Stimulated activated CD4-positive, alpha-beta T cell treated with anti-CD3 and anti-CD28 coated beads, TNF-alpha, amount 100 ng/mL, for 1 hour (primary cell): Measurements from ENCODE around the gene HIGD1C.
"Not testable (repeated sequence)": the region's sequence is repeated elsewhere in the genome, so short reads cannot be mapped to it uniquely, and the experiment has no call there.

ENCODE experiments used
- DNase-seq, 3 donors: peaks; one replicate each; pipeline ENCODE4 v3.0.0-alpha.2; 2020; ENCODE audit warnings: low read depth in 3 of 3, low spot score in 1 of 3

HIGD1C gene

DNA sequence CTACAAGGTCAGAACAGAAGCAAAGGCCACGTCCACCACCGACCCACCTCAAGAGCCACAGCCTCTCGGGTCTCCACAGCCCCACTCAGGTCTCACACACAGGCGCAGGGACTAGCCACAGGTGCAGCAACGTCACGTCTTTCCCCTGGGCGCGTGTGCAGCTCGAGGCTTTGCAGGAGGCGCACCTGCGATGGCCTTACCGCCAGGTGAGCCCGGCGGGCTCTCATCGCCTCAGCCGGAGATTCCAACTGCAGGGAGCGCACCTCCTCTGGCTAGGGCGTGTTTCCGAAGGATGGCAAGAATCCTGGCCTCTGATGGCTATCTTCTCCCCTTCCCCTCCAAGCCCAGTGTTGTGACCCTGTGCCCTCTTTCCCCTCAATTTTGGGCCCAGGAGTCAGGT lies at the start of gene HIGD1C:
HIGD1C (plus strand) TSS at position 35 of the 400 bp plus-strand sequence. CDS start 1,455 bp downstream, outside the sequence.
- no peak for DNase-seq

DNA sequence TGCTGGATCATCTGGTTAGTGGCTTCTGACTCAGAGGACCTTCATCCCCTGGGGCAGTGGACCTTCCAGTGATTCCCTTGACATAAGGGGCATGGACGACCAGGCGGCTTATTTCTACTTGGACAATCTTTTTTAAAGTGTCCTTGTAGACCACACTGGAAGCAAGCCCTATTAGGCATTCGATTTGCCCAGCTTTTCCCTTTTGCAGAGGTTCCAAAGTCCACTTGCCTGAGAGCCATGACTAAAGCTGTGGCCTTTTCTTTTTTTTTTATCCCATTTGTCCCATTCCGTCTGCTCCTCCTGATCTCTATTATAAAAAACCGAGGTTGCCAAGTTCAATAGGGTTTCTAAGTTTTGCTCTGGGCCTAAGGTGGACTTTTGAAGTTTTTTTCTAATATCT lies 43.9 kb upstream of the HIGD1C start:
- DNase-seq, result not testable (repeated sequence)

DNA sequence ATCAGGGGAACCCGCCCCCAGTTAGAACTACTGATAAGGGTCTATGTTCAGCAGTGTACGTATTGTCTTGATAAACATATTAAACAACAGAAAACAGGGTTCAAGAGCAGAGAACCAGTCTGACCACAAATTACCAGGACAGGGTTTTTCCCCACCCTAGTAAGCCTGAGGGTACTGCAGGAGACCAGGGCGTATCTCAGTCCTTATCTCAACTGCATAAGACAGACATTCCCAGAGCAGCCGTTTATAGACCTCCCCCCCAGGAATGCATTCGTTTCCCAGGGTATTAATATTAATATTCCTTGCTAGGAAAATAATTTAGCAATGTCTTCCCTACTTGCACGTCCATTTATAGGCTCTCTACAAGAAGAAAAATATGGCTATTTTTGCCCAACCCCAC lies 40.0 kb upstream of the HIGD1C start:
- not testable (repeated sequence) for DNase-seq

DNA sequence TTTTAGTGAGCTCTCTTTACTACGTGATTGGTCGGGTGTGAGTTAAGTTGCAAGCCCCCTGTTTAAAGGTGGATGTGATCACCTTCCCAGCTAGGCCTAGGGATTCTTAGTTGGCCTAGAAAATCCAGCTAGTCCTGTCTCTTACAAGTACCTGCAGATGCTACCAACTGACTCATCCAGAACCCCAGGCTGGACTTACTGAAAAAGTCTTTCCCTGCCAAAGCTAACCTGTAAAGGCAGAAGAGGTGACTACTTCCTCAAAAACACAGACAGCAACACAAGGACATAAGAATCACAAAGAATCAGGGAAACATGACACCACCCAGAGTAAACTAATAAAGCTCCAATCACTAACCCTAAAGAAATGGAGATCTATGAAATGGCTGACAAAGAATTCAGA lies 39.1 kb upstream of the HIGD1C start:
- DNase-seq, result no peak

DNA sequence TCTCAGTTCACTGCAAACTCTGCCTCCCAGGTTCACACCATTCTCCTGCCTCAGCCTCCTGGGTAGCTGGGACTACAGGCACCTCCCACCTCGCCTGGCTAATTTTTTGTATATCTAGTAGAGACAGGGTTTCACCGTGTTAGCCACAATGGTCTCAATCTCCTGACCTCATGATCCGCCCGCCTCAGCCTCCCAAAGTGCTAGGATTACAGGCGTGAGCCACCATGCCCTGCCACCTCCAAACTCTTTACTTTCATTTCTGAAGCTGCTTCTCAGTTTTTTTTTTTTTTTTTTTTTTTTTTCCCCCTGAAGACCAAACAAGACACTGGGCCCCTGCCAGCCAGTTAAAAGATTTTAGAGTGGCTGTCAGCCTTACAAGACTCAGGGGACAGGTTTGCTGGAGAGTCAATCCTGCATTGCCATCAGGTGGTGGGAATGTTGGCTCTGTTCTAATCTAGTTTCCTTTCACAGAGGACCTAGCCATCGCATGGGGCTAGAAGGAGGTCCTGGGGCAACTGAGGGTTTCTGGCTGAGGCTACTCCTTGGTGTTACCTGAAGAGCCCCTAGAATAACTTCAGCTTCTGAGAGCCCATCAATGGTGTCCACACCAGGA lies 37.4 kb upstream of the HIGD1C start:
- DNase-seq, result no peak

DNA sequence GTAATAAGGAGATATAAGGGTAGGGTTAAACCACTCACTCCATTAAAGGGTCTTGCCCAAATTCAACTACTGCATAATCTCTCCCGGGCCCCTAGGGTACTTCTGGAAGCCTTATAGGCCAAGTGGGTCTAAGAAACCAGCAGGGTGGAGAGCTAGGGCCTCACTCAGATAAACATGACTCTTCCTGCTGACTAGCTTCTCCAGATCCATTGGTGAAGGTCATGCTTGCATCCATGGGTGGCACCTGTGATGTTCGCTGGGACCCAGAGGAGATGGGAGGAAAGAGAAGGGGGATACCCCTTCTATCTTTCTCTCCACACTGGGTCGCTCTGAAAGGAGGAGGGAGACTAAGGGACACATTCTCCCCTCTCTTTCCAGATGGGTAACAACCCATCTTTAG lies 36.1 kb upstream of the HIGD1C start:
- DNase-seq, result no peak

DNA sequence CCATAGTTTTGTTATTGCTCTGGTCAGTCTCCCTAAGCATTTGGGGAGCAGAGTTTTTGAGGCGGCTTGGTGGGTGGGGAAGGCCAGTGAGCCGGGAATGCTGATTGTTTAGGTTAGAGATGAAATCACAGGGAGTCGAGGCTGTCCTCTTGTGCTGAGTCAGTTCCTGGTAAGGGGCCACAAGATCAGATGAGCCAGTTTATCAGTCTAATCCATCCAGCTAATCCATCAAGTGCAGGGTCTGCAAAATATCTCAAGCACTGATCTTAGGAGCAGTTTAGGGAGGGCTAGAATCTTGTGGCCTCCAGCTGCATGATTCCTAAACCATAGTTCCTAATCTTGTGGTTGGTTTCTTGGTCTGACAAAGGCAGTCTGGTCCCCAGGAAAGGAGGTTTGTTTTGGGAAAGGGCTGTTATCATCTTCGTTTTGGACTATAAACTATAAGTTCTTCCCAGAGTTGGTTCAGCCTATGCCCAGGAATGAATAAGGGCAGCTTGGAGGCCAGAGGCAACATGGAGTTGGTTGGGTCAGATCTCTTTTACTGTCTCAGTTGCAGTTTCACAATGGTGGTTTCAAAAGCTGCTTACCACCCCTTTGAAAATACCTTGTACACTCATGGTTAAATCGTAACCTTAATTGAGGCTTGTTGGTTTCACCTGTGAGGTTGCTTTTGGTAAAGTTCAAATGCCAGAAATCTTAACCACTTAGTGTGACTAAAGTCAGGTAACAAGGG lies 33.6 kb upstream of the HIGD1C start:
- DNase-seq, result no peak

DNA sequence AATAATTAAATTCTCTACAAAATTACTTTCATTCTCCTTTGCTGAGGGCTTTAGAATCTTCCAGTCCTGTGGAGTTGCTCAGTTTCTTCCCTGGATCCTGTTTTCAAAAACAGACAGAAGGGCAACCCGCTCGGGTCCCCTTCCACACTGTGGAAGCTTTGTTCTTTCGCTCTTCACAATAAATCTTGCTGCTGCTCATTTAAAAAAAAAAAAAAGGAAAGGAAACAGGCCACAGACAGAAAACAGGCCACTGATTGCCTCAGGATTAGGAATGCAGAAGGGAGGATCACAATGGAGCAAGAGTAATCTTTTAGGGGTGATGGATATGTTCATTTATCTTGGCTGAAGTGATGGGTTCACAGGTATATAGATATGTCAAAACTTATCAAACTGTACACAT lies 29.5 kb upstream of the HIGD1C start:
- no peak for DNase-seq

DNA sequence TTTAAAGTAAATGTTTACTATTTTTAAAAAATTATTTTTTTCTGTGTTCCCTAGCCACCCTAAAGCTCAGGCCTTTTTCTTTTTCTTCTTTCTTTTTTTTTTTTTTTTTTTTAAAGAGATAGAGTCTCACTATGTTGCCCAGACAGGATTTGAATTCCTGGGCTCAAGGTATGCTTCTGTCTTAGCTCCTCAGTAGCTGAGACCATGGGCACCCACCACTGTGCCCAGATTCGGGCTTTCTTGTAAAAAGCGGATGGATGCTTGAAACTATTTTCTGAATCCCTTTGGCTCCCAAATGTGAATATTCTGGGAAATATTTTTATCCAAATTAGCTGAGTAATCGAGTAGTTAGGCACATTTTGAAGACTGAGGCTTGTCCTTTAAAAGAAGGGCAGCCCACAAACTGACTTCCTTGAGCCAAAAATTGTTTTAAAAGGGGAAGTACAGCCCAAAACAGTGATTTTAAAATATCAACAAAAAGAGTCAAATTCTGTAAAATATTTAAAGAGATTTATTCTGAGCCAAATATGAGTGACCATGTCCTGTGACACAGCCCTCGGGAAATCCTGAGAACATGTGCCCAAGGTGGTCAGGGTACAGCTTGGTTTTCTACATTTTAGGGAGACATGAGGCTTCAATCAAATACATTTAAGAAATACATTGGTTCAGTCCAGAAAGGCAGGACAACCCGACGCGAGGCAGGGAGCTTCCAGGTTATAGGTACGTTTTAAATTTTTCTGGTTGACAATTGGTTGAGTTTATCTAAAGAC lies 28.8 kb upstream of the HIGD1C start:
- no peak for DNase-seq

DNA sequence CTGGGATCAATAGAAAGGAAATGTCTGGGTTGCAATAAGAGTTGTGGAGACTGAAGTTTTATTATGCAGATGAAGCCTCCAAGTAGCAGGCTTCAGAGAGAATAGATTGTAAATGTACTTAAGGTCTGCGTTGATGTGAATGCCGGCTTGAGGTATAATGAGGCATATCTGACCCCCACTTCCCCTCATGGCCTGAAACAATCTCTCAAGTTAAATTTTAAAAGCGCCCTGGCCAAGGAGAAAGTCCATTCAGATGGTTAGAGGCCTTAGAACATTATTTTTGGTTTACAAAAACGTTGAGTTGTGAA lies 28.3 kb upstream of the HIGD1C start:
- DNase-seq, result no peak

DNA sequence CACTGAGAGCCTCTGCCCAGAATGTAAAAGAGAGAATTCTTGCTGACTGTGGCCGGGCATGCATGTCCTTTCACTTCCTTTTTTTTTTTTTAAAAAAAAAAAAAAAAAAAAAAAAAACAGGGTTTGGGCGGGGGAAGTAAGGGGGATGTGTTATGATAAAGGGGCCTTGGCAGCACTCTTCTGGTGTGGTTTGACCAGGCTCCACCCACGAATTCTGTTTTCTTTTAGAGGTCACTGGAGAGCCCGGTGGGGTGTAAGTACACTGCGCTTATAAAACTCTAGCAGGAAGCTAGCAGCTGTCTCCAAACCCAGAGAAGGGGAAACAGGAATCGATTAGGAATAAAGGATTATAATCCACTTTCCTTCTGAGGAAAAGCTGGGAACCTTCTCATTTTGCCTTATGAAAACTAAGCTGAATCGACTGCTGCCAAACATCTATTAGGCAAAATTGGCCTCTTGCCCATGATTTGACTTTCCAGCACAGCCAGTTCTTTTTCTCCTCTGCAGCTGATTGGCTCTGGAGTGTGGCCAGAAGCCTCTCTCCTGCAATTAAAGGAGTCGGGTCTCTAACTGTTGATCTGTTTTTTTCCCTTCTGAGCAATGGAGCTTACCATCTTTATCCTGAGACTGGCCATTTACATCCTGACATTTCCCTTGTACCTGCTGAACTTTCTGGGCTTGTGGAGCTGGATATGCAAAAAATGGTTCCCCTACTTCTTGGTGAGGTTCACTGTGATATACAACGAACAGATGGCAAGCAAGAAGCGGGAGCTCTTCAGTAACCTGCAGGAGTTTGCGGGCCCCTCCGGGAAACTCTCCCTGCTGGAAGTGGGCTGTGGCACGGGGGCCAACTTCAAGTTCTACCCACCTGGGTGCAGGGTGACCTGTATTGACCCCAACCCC lies 27.7 kb upstream of the HIGD1C start:
- DNase-seq, result no peak

DNA sequence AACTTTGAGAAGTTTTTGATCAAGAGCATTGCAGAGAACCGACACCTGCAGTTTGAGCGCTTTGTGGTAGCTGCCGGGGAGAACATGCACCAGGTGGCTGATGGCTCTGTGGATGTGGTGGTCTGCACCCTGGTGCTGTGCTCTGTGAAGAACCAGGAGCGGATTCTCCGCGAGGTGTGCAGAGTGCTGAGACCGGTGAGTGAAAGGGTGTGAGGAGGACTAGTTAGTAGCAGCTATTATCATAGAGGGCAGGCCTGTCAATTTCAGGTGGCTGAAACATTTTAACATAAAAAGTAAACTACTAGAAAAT lies 27.0 kb upstream of the HIGD1C start:
- DNase-seq, result no peak

DNA sequence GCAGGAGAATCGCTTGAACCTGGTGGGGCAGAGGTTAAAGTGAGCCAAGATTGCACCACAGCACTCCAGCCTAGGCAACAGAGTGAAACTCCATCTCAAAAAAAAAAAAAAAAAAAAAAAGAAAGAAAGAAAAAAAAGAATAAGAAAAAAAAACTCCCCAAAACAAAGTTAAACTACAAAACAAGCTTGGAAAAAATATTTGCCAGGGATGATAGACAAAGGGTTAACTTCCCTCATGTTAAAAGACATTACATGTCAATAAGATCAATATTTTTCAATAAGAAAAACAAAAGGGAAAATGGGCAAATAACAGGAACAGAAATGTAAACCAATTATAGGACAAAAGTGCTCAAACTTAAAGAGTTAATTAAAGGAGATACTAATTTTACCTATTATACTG lies 26.4 kb upstream of the HIGD1C start:
- DNase-seq, result no peak

DNA sequence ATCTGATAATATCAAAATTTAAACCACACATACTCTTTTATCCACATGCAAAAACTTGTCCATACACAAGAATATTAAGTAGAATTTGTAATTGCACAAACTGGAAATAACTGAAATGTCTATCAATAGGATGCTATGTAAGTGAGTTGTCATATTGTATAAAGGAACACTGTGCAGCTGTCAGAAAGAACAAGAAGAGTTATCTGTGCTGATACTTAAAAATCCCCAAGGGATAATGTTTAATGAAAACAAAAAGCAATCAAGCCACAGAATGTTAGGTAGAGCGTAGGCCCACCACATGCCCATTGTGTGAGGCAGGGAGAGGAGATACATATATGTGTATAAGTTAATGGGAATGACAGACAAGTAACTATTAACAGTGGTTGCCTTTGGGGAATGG lies 25.9 kb upstream of the HIGD1C start:
- no peak for DNase-seq

DNA sequence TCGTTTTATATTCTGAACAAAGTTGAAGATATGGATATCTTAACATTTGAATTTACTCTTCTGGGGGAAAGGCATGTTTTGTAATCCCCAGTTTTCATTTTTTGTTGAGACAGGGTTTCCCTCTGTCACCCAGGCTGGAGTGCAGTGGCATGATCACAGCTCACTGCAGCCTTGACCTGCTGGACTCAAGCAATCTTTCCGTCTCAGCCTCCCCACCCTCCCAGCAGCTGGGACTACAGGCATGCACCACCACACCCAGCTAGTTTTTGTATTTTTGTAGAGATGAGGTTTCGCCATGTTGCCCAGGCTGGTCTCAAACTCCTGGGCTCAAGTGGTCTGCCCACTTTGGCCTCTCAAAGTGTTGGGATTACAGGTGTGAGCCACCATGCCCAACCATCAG lies 25.4 kb upstream of the HIGD1C start:
- not testable (repeated sequence) for DNase-seq

DNA sequence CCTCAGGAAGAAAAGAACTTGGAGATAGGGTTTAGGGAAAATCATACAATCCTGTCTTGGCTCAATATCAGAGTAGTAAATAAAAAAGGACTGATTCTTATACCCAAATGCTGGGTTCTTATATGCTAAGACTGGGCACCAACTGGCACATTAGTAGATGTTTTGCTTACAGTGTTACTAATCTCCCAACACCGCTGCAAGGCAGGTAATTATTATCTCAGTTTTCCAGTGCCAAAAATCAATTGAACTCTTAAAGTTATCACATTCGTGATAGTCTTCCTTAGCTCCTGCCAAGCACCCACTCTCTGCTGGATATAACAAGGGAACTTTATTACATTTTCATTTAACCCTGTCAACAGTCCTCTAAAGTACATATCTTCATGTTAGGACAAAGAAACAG lies 25.0 kb upstream of the HIGD1C start:
- no peak for DNase-seq

DNA sequence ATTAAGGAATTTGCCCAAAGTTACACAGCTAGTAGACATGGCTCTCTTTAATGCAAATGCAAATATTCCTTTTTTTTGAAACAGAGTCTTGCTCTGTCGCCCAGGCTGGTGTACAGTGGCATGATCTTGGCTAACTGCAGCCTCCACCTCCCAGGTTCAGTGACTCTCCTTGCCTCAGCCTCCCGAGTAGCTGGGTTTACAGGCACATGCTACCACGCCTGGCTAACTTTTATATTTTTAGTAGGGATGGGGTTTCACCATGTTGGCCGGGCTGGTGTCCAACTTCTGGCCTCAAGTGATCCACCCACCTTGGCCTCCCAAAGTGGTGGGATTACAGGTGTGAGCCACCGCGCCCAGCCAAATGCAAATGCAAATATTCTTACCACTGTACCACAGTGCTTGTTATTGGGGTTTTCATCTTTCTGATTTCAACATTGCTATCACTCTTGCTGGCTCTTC lies 24.5 kb upstream of the HIGD1C start:
- no peak for DNase-seq

DNA sequence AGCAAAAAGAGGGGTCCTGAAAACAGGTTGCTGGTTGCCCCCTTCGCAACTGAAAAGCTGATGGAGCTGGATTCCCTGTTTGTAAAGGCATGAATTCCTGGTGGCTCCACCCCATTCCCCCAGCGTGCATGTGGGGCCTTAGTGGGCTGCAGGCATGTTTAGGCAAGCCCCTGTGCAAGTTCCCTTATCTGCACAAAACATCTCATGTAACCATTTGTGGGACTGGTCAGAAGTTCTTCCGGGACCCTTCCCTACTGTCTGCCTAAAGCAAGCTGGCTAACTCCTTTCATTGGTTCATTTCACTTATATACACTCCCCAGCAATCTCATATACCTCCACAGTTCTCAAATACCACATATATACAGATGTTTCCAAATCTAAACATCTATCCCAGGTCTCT lies 24.0 kb upstream of the HIGD1C start:
- no peak for DNase-seq

DNA sequence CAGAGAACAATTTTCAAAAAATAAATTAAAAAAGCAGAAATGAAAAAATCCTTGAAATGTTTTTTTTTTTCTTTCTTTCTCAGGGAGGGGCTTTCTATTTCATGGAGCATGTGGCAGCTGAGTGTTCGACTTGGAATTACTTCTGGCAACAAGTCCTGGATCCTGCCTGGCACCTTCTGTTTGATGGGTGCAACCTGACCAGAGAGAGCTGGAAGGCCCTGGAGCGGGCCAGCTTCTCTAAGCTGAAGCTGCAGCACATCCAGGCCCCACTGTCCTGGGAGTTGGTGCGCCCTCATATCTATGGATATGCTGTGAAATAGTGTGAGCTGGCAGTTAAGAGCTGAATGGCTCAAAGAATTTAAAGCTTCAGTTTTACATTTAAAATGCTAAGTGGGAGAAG lies 22.5 kb upstream of the HIGD1C start:
- DNase-seq, result no peak

DNA sequence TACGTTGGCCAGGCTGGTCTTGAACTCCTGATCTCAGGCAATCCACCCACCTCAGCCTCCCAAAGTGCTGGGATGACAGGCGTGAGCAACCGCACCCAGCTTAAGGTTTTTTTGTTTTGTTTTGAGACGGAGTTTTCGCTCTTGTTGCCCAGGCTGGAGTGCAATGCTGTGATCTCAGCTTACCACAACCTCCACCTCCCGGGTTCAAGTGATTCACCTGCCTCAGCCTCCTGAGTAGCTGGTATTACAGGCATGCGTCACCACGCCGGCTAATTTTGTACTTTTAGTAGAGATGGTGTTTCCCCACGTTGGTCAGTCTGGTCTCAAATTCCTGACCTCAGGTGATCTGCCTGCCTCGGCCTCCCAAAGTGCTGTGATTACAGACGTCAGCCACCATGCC lies 21.9 kb upstream of the HIGD1C start:
- not testable (repeated sequence) for DNase-seq

DNA sequence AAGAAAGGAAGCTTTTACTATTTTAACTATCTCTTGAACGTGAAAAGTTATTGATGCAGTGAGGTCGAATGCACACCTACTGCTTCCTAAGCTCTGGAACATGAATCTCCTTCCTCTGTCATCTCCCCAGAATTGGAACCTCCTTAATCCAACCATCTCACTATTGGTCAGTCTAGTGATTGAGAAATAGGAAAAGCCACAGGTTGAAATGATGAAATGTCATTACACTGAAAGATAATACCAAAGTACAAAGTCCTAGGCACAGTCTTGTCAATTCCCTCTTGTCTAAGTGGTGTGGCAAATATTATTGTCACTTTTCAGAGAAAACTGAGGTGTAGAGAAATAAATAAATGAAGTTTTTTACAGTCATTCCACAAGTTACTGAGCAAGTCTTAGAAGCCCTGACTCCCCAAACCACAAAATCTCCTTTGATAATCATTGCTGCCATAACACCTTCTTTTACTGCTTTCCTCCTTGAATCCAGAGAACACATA lies 19.5 kb upstream of the HIGD1C start:
- DNase-seq, result no peak
